Activated CD8-positive, alpha-beta memory T cell treated with anti-CD3 and anti-CD28 coated beads, Interleukin-2, amount 50 U/mL, for 1 hour (primary cell): ENCODE data around the gene LSM2.

Experiments used
- DNase-seq: peaks from one replicate; pipeline ENCODE4 v3.0.0-alpha.2; 2020; ENCODE audit errors: extremely low read depth

LSM2 gene

DNA sequence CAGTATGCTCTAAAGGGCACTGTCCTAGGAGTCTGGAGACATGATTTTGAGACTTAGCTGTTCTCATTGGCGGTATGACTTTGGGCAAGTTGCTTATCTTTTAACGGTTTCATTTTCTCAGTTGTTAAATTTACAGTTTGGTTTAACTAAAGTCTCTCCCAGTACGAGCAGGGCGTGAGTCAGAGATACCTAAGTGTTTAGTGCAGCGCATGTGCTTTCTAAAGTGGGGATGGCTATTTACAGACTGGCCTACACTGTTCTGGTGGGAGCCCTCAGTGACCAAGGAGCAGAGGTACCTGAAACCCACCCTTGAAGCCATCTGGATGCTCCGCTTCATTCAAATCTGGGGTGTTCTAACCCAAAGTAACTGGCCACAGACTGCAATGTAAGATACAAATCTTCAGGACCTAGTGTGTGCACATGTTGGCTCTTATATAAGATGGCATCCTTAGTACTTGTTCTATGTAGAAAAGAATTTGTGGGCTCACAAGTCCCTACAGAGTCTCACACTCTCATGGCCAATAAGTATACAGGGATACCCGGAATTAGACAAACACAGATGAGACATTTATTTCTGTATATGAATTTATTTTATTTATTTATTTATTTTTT, 56.2 kb downstream of the LSM2 start:
- no peak for DNase-seq

DNA sequence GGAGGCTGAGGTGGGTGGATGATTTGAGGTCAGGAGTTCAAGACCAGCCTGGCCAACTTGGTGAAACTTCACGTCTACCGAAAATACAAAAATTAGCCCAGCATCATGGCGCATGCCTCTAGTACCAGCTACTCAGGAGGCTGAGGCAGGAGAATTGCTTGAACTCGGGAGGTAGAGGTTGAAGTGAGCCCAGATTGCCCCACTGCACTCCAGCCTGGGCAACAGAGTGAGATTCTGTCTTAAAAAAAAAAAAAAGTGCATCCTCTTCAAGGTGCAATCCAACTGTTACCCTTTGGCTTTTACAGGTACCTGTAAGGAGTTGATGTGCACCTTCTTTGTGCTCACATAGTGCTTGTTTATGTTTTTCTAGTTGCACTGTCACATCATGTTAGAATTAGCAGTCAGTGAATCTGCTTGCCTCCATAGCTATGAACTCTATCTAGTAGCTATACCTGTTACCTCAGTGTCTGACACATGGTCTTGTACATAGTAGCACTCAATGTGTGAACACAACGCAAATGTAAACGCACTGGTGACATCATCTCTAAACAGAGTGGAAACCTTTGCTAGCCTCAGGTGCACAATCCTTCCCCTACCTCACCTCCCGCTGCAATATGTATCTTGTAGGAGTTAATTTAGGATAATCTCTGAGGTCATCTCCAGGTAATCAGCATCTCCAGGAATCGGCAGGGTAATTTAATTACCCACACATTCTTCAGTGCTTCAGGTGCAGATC, 57.3 kb downstream of the LSM2 start:
- no peak for DNase-seq
